NCI-H345 (cell line): Measurements from ENCODE around the gene SLC4A1.

Experiments used
- DNase-seq: peaks from one replicate; lab custom pipeline; 2025; lab: John Stamatoyannopoulos, UW

SLC4A1 gene

DNA sequence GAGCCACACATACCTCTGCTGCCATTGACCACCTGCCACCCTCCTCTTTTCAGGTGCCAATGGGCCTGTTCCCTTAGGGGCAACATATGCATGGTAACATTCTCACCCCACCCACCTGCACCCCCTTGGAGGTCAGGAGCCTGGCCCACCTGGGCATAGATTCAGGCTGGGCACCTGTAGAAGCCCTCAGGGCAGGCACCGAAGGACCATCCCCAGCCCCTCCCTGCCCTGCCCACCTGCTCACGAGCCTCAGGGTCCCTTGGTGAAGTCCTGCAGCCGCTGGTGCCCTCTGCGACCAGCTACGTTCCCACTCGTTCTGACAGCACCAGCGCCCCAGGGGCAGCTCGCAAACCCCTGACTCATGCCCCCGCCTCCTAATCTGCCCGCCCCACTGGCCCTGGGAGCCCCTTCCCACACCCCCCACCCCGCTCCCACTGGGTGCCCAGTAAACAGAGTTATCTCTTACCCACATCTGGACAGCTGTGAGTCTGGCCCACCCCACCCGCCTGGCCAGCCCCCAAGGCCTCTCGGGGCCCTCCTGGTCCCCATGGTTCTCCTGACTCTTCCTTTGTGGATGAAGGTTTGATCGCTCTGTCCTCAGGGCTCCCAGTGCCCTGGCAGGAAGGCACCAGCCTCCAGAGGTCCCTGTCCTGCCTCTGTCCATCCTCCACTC is at the start of gene SLC4A1:
SLC4A1 (minus strand) TSS at position 318 of the 673 bp plus-strand sequence. CDS start 5,269 bp downstream, outside the sequence.
- no peak for DNase-seq

DNA sequence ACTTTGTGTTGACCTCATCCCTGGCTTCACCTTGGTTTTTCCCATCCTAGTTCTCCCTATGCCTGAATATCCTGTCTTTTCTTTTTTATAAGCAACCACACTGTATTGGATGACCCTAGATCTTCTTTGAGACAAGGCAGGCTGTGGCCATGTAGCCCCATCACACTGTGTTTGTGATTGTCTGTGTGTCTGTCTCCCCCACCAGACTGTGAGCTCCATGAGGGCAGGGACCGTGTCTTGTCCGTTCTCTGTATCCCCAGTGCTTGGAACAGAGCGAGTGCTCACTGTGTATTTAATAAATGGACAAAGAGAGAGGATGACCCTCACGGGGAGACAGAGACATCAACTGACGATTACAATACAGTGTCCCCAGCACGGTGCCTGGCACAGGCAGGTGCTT is 49.6 kb upstream of the SLC4A1 start:
- no peak for DNase-seq

DNA sequence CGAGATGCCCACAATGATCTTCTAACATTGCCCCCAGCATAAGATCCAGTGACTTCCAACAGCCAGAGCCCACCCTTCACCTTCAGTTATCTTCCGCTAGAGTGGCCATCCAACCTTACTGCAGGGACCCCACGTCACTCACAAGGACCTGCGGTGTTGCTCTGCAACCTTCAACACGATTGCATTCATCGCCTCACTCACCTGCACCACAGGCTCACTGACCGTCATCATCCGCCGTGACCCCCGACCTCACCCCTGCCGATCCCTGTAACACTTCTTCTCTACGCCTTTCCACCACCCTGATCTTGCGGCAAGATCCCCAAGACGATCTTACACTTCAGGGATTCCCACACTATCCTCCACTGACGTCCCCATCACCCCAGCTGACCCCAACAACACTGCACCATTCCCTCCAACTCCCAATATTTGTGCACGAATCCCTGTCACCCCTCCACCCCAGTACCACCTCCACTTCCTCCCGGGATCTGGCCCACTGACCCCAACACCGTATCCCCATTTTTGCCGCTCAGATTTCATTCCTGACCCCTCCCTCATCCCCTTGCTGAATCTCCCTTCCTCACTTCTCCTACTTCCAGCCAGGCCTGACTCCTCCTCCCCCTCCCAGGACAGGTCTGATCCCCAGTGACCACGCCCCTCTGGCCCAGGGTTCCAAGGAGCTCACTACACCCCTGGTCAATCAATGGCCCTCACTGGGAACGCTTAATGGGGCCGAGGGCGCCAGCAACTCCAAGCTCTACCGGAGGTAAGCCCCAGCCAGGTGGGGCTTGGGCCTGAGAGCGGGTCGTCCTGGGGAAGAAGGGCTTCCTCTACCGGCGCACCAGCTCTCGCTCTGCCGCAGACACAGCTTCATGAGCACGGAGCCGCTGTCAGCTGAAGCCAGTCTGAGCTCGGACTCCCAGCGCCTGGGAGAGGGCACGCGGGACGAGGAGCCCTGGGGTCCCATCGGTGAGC is 48.1 kb upstream of the SLC4A1 start:
- no peak for DNase-seq

DNA sequence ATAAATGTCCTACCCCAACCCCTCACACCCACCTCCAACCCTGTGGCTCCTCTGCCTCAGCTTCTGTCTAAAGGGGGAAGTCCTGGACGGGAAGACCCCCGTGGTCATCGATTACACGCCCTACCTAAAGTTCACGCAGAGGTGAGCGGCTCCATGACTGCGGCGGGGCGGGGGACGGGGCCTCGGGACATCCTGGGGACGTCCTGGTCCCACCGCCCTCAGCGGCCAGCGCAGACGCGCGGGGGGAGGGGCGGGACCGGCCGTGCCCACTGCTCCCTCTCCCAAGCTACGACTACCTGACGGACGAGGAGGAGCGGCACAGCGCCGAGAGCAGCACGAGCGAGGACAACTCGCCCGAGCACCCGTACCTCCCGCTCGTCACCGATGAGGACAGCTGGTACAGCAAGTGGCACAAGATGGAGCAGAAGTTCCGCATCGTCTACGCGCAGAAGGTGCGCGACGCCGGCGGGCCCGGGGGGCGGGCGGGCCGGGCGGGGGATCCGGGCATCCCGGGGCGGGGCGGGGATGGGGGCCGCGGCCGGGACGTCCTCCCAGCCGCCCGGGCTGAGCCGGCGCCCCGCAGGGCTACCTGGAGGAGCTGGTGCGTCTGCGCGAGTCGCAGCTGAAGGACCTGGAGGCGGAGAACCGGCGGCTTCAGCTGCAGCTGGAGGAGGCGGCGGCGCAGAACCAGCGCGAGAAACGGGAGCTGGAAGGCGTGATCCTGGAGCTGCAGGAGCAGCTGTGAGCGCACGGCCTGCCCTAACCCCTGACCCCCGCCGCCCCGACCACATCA is 47.1 kb upstream of the SLC4A1 start:
- DNase-seq, result no peak

DNA sequence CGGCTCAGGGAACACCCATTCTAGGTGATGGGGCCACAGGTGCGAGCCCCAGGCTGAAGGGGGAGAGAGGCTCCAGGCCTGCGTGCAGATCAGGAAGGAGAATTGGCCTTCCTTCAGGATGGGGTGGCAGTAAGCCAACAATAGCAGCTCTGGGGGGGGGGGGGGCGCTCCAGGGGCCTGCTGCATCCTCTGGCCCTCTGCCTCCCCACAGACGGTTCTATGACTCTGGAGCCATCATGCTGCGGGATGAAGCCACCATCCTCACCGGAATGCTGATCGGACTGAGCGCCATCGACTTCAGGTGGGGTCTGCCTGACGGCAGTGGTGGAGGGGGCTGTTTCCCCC is 46.6 kb upstream of the SLC4A1 start:
- DNase-seq, result no peak

DNA sequence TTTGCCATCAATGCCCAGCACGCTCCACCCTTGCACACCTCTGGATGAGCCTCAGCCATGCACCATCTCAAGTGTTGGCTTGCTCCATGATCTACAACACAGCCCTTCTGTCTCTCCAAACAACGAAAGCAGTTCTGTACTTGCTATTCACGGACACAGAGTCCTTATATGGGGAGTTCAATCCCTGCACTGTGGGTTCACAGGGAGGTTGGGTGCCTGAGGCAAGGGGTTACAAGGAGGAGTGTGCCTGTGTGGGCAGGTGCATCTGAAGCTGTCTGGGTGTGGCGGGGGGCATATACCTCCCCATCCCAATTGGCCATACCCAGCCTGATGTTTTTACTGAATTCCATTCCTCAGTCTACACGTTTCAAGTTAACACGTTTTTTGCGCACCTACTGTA is 46.1 kb upstream of the SLC4A1 start:
- no peak for DNase-seq

DNA sequence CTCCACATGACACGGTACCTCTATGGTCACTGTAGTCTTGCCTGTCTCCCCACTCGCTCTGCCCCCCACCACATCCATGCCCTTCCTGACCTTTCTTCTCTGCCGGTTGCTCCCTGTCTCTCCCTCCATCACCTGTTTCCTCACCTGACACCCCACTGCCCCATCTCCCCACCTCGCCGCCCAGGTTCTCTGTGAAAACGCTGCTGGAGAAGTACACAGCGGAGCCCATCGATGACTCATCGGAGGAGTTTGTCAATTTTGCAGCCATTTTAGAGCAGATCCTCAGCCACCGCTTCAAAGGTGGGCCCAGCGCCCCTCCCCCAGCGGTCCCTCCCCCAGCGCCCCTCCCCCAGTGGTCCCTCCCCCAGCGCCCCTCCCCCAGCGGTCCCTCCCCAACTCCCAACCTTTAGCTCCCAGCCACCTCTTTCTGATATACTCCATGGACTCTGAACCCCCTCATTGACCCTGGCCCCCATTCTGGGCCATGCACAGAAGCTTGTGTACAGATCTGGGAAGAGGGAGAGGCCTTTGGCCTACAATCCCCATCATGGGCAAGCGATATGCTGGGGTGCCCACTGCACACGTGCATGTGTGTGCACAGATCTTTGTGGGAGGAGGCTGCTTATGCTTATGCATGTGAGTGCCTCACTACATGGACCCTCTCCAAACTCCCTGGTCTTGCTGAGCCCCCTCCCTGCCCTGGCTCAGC is 44.6 kb upstream of the SLC4A1 start:
- DNase-seq, result no peak

DNA sequence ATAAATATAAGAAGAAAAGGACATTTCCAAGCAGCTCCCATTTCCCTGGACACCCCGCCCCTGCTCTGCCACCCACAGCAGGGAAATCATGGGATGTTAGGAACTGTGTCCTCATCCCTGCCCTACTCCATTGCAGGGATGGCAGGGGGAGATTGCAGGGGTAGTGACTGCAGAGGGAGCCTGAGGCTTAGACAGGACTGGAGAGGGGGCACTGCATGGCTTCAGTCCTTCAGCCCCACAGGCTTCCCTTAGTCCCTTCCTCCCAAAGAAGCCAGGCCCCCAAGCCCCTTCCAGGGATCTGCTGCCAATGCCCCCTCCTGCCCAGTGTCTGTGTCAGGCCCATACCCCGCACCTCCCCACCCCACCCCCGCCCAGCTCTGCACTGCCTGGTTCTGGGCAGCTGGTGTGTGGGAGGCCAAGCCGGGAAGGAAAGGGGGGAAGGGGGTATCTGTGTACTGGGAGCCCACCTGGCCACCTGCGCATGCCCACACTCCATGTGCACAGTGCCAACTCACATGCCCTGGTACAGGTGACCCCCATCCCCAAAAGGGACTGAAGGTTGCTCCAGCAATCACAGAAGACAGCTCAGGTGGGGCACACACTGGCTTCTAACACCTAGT is 43.7 kb upstream of the SLC4A1 start:
- DNase-seq, result no peak

DNA sequence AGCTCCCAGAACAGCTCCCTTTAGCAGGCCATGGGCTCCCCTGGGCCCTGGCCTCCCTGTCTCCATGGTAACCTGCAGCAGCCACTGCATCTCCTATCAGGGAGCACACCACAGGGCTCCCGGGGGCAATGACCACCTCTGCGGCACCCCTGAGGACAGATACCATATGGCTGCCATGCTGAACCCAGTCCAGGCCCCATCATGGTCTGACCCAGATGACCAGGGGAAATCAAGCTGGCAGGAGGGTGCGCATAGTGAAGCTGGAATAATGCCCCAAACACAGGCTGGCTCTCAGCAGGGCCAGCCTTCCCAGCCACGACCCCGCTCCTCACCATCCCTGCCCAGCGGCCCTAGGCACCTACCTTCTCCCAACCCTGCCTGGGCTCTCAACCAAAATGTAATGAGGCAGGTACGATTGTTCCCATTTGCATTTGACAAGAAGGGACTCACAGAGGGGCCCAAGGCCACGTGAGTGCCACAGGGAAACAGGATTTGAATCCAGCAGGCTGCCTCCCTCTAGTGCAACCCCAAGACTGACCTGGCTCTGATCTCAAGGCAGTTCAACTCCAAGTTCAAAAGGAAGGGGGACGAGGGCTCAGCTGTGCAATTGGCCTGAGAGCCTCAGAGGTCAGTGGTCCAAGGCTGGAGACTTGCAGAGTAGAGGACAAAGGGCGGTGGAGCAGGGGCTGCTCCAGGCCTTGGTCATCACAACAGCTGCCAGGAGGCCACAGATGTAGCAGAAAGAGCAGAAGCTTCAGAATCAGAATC is 42.9 kb upstream of the SLC4A1 start:
- DNase-seq, result no peak

DNA sequence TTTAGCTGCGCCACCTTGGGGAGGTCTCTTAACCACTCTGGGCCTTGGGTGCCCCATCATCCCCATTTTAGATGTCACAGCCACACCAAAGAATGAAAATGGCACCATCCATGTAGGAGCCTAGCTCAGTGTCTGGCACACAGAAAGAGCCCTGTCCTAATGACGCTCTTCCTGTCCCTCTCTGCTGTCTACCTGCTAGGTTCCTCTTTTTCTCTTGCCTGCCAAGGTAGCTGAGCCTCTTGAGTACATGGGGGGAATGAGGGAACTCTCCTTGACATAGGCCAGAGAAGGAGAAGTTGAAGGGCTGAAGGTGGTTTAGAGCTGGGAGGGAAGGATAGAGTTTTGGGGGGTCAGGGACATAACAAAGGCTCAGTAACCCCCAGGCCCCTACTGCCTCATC is 42.3 kb upstream of the SLC4A1 start:
- no peak for DNase-seq

DNA sequence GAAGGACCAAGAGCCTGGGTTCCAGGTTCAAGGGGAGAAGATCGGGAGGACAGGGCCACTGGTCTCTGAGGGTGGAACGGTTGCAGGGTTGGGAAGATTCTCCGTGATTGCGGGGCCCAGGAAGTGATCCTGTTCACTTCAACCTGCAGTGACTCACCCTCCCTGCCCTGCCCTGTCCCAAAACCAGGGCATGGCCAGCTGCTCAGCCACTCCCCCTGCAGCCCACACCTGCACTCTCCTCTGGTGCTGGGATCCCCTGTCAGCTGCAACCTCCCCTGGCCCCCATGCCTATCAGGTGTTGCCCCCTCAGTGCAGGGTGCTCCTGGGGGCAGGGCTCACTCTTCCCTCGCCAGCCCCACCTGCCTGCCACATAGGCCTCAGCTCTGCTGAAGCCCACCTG is 41.5 kb upstream of the SLC4A1 start:
- DNase-seq, result no peak

DNA sequence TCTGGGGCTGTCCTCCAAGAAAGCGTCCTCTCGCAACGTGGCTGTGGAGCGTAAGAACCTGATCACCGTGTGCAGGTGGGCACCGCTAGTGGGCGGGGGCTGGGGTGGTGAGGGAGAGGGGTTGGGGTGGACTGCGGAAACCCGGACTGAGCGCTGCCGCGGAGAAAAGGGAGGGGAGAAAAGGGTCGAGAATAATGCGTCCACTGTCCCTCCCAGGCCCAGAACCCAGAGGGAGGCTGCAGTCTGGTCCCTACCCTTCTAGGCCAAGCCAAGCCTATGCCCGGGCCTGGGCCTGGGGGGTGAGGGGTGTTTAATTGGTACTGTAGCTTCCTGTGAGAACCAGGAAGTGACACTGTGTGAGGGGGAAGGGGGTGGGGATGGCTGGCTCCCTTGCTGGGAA is 40.9 kb upstream of the SLC4A1 start:
- peak; percentile 41 for DNase-seq

DNA sequence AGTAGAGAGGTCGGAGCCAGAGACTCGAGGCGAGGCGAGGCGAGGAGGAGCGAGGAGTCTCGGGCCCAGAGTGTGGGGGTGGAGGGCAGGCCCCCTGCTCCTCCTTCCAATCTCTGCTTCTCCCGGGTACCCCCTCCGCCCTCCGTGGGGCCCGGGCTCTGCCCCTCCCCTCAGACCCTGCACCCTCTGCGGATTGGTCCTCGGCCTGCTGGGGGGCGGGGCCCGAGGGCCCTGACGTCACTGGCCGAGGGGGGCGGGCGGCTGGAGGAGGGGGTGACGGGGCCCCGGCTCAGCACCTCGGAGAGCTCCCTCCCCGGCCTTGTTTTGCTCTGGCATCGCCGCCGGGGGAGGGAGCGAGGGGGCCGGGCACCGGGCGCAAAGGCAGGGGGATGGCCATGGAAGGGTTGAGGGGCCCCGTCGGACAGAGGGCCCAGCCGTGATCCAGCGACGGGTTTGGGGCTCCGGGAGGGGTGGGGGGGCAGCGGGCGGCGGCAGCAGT is 40.4 kb upstream of the SLC4A1 start, which contains the start of gene RUNDC3A:
RUNDC3A (plus strand) TSS at position 282 of the 499 bp plus-strand sequence. CDS start 232 bp downstream, outside the sequence.
- peak; percentile 92 for DNase-seq

DNA sequence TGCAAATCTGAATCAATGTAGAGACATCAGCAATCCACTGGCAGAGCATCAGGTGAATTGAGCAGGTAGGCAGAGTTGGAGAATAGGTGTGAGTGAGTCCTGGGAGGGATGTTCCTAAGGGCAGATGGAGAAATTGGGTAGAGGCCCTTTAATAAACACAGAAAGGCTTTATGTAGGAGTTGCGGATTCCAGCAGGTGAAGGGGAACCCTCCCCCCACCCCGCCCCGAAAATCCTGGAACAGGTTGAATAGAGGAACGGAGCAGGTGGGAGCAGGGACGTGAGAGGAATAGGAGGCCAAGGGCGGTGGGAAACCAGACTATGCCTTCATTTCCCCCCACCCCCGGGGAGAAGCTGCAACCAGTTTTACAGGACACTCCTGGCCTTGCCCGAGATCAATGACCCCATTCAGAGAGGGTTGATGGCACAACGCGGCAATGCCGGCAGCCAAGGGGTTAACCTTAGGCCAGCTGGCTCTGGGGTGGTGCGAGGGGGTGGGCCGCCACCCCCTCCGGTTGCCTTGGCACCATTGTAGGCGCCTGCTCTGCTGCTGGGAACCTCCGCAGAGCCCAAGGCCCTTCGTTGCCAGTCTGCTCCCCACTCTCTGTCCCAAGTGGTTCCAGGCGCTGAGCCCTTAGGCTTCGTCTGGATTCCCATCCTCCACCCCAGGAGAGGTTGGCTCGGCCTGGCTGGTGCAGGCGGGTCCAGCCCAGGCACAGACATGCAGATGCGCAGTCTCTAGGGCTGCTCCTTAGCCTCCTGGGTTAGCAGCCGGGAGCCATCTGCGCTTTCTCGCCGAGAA is 39.7 kb upstream of the SLC4A1 start:
- DNase-seq, result peak; percentile 69

DNA sequence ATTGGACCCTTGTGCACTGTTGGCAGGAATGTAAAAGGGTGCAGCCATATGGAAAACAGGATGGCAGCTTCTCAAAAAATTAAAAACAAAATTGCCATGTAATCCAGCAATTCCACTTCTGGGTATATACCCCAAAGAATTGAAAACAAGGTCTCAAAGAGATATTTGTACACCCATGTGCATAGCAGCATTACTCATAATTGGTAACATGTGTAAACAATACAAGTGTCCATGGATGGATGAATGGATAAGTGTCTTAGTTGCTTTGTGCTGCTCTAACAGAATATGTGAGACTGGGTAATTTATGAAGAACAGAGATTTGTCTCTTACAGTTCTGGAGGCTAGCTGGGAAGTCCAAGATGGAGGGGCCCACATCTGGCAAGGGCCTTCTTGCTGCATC is 36.7 kb upstream of the SLC4A1 start:
- DNase-seq, result no peak

DNA sequence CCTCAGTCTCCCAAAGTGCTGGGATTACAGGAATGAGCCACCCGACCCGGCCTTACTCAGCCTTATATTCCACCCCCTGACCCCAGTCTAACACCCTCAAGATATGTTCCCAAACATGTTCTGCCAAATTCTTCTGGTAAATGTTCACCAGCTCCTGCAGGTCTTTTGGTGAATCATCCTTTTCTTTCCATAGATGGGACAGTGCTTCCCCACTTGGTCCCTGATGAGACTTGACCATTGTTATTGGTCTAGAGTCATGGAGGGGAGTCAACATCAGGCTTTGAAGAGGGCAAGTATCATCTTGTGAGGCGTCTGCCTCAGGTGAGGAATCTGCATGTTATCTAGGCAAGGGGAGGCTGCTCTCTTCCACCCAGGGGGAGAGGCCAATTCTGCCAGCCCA is 30.0 kb upstream of the SLC4A1 start:
- no peak for DNase-seq

DNA sequence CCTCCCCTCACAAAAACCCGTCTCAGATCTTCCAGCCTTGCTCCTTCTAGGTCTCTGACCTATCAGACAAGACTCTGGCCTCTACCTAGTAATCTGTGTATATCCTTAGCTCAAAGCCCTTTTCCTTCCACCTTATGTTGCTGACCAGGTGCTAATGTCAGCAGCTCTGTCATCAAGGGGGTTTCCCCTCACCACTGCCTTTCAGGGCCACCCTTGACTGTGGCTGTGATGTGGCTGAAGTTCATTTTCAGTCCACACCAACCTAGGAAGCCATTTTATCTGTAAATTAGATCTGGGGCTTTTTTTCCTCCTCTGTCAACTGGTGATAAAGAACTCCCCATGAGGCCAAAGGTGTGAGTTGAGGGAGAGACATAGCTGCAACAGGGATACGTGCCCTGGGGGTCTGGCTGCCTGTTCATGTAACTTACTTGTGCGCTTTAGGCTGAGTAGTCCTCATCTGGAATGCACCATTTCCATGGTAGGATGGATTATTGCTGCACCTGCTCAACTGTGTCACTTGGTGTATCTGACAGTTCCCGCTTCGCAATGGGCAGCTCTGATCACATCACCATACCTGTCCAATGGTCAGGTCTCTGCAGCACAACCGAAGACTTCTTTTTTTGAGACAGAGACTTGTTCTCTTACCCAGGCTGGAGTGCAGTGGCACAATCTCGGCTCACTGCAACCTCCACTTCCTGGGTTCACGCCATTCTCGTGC is 25.7 kb upstream of the SLC4A1 start:
- no peak for DNase-seq

DNA sequence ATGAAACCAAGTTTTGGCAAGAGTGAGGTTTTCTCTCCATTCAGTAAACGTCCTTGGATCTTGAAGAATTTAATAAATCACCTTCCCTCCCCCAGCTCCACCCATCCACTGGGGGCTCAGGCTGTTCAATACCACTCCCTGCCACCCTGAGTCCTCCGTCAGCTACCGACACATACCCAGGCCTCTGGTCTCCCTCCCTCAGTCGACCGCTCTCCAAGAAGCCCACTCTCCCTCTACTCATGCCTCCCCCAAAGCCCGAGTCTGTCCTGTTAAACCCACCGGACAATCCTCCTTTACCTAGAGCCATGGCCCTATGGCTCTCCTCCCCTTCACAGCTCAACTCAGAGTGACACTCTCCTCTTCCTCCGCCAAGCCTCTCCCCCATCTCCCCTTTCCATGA is 19.7 kb upstream of the SLC4A1 start:
- DNase-seq, result no peak

DNA sequence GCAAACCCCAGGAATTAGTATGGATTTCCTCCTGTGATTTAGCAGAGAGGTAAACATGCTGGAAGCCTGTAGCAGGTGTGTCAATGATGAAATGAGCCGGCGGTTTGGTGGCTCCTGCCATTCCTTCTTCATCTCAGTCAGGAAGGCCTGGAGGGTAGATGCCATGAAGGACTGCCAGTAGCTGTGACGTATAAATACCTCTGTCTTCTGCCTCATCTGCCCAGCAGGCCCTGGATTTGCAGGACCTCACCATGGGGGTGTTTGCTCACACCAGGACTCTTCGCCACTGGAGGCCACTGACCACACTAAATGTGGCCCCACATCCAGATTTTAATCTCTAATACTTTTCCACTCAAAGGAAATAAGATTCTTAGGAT is 16.1 kb upstream of the SLC4A1 start:
- DNase-seq, result no peak
